Upper lobe of left lung (tissue), 4 donors: ENCODE measurements around the gene APP.
"Not testable (repeated sequence)": the region's sequence is repeated elsewhere in the genome, so short reads cannot be mapped to it uniquely, and the experiment has no call there.

Experiments used
- EP300 ChIP-seq, 4 donors: sonication (generic); formaldehyde crosslinking; IDR thresholded peaks; one replicate each; pipeline ENCODE4 v1.5.1; 2017; ENCODE audit warnings: antibody characterized with exemption in 4 of 4, control low read depth in 2 of 4
- POLR2A ChIP-seq, 4 donors: fragments of 450-650 bp; IDR thresholded peaks; one replicate each; pipeline ENCODE4 v1.5.1; 2016 to 2017; ENCODE audit warnings: antibody characterized with exemption in 4 of 4, mild to moderate bottlenecking in 2 of 4
- POLR2AphosphoS5 ChIP-seq, 2 donors: sonication (generic); formaldehyde crosslinking; IDR thresholded peaks; one replicate each; pipeline ENCODE4 v1.5.1; 2017; ENCODE audit warnings: antibody characterized with exemption in 2 of 2
- TF ChIP-seq, protein P1 (sequence below), 6 experiments: fragments of 450-650 bp in 4 of 6; fragments of 200-600 bp in 2 of 6; sonication (generic) in 2 of 6; IDR thresholded peaks; one replicate each; pipeline ENCODE4 v1.5.1; 2016 to 2019; ENCODE audit warnings: antibody characterized with exemption in 6 of 6

DNA sequence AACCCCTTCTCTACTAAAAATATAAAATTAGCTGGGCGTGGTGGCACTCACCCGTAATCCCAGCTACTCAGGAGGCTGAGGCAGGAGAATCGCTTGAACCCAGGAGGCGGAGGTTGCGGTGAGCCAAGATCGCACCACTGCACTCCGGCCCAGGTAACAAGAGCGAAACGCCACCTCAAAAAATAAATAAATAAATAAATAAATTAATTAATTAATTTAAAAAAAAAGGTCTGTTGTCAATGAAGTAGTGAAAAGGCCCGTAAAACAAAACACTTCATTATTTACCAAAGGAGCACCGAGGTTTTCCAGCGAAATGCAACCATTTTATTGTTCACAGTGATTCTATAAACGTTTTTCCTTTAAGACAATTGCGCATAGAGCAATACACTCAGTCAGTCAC, 39.5 kb downstream of the APP start:
- not testable (repeated sequence) for TF ChIP-seq POLR2AphosphoS5, POLR2A, EP300 (IDR thresholded peaks at IDR 0.05)
- TF ChIP-seq, protein P1, sequence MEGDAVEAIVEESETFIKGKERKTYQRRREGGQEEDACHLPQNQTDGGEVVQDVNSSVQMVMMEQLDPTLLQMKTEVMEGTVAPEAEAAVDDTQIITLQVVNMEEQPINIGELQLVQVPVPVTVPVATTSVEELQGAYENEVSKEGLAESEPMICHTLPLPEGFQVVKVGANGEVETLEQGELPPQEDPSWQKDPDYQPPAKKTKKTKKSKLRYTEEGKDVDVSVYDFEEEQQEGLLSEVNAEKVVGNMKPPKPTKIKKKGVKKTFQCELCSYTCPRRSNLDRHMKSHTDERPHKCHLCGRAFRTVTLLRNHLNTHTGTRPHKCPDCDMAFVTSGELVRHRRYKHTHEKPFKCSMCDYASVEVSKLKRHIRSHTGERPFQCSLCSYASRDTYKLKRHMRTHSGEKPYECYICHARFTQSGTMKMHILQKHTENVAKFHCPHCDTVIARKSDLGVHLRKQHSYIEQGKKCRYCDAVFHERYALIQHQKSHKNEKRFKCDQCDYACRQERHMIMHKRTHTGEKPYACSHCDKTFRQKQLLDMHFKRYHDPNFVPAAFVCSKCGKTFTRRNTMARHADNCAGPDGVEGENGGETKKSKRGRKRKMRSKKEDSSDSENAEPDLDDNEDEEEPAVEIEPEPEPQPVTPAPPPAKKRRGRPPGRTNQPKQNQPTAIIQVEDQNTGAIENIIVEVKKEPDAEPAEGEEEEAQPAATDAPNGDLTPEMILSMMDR (IDR thresholded peaks at IDR 0.05): not testable (repeated sequence)
